Measurements from ENCODE around the gene EXOC6B. TPM values are rescaled to one million over a fixed set of nuclear protein-coding genes. Genes with fewer than 3 reads are reported as not detected.

Gene EXOC6B
- total RNA-seq, 1 experiment from 2014 or later: not detected

DNA sequence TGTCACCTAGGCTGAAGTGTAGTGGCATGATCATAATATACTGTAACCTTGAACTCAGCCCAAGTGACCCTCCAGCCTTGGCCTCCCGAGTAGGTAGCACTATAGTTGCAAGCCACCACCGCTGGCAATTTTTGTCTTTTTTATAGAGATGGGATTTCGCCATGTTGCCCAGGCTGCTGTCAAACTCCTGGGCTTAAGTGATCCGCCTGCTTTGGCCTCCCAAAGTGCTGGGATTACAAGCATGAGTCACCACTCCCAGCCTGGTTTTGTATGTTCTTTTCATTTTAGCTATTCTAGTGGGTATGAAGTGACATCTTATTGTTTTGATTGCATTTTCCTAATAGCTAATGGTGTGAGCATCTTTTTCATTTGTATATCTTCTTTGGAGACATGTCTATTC is 11.3 kb upstream of the EXOC6B start:
- H3K9me2 ChIP-seq (replicated peaks; ENCODE audit: insufficient read depth, low read length): no peaks in the 10 kb centered on the region
- no peaks in the 10 kb centered on the region for H3K9me3 ChIP-seq (ENCODE audit: low read length)
- no peaks in the 10 kb centered on the region for H3K27me3 ChIP-seq (ENCODE audit: low read length)
- no peak for DNase-seq
- no peak overlapping the region for H3K9ac ChIP-seq (ENCODE audit: low read length)
- no peaks in the 10 kb centered on the region for H3K36me3 ChIP-seq (ENCODE audit: insufficient read depth, low read length)
- H4K20me1 ChIP-seq (ENCODE audit: insufficient read depth, low read depth, low read length): no peaks in the 10 kb centered on the region
- H3K27ac ChIP-seq (ENCODE audit: low read length): no peak overlapping the region
- no peak overlapping the region for H2AFZ ChIP-seq (ENCODE audit: low read length)
- H3K4me1 ChIP-seq (ENCODE audit: low read length): no peaks in the 10 kb centered on the region
- no peak overlapping the region for H3K4me3 ChIP-seq (ENCODE audit: low read length)
- no peaks in the 10 kb centered on the region for H3K79me2 ChIP-seq (ENCODE audit: low read length)
- H3K4me2 ChIP-seq (ENCODE audit: low read depth, low read length, poor library complexity, severe bottlenecking): no peak overlapping the region

DNA sequence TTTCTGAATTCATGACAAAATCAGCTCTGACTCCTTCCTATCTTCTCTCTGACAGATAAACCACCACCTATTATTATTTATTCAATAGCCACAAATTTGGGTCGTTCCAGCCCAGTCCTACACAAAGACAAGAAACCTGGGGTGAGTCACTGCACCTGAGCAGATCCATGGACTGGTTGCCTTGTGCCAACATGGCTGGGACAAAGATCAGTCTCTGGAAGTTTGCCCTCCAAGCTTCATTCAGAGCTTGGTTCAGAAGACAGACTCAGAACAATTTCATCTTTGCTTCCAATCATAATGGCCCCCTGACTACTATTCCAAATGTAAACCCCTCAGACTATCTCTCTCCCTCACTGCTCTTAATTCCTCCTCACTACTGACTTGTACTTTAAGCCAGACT is 9.6 kb upstream of the EXOC6B start:
- Histone ChIP-seq H3K4me1 (ENCODE audit: low read length) (no peaks in the 10 kb centered on the region), H3K9ac (ENCODE audit: low read length) (no peak overlapping the region), H3K36me3 (ENCODE audit: insufficient read depth, low read length) (no peaks in the 10 kb centered on the region), H3K4me2 (ENCODE audit: low read depth, low read length, poor library complexity, severe bottlenecking) (no peak overlapping the region), H4K20me1 (ENCODE audit: insufficient read depth, low read depth, low read length) (no peaks in the 10 kb centered on the region), H3K79me2 (ENCODE audit: low read length) (no peaks in the 10 kb centered on the region), H3K27ac (ENCODE audit: low read length) (no peak overlapping the region), H3K27me3 (ENCODE audit: low read length) (no peaks in the 10 kb centered on the region), H3K4me3 (ENCODE audit: low read length) (no peak overlapping the region), H3K9me3 (ENCODE audit: low read length) (no peaks in the 10 kb centered on the region), H3K9me2 (replicated peaks; ENCODE audit: insufficient read depth, low read length) (no peaks in the 10 kb centered on the region), H2AFZ (ENCODE audit: low read length) (no peak overlapping the region)
- no peak for DNase-seq

DNA sequence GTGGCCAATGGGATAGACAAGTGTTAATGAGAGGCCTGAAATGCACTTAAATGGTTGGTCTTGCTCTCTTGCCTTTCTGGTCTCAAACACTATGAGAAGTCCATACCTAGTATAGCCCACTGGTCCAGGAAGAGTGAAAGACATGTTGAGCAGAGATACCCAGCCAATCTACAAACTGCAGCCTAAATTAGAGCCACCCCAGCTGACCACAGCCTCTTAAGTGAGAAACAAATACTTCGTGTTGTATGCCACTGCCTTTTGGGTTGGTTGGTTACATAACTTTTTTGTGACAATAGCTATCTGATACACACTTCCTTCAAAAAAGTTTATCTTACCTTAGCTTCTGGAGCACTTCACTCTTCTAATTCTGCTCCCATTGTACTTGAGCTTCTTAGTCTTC is 8.8 kb upstream of the EXOC6B start:
- Histone ChIP-seq H3K9me3 (ENCODE audit: low read length) (no peaks in the 10 kb centered on the region), H3K27ac (ENCODE audit: low read length) (no peak overlapping the region), H4K20me1 (ENCODE audit: insufficient read depth, low read depth, low read length) (no peaks in the 10 kb centered on the region), H3K4me3 (ENCODE audit: low read length) (no peak overlapping the region), H3K9ac (ENCODE audit: low read length) (no peak overlapping the region), H2AFZ (ENCODE audit: low read length) (no peak overlapping the region), H3K36me3 (ENCODE audit: insufficient read depth, low read length) (no peaks in the 10 kb centered on the region), H3K79me2 (ENCODE audit: low read length) (no peaks in the 10 kb centered on the region), H3K4me1 (ENCODE audit: low read length) (no peaks in the 10 kb centered on the region), H3K9me2 (replicated peaks; ENCODE audit: insufficient read depth, low read length) (no peaks in the 10 kb centered on the region), H3K4me2 (ENCODE audit: low read depth, low read length, poor library complexity, severe bottlenecking) (no peak overlapping the region), H3K27me3 (ENCODE audit: low read length) (no peaks in the 10 kb centered on the region)
- DNase-seq: no peak

DNA sequence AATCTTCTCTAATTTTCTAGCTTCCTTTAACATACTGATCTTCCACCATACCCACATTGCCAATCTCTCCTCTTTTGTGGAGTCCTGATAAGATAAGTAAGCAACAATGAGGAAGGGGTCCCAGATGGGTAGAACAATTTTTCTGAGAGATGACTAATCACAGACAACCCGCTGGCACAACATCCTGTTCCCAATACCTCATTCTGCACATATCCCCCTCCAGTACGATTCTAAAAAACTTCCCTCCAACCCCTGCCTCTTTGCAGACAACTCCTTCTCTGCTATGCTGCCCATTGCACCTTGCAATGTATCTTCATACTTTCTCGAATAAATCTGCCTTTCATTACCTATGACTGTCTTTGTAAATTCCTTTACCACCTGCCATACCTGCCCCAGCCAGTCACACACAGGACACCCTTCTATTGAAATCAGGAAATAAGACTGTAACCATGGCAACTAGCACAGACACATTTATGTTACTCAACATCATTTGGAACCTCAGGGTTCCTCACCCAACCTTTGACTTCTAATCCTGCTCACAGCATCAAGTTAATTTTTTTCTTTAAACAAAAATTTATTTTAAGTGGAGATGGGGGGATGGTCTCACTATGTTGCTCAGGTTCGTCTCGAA is 7.4 kb upstream of the EXOC6B start:
- no peak overlapping the region for H3K4me2 ChIP-seq (ENCODE audit: low read depth, low read length, poor library complexity, severe bottlenecking)
- no peak overlapping the region for H3K27ac ChIP-seq (ENCODE audit: low read length)
- H3K4me3 ChIP-seq (ENCODE audit: low read length): no peak overlapping the region
- H3K27me3 ChIP-seq (ENCODE audit: low read length): no peaks in the 10 kb centered on the region
- no peaks in the 10 kb centered on the region for H3K79me2 ChIP-seq (ENCODE audit: low read length)
- no peaks in the 10 kb centered on the region for H3K9me3 ChIP-seq (ENCODE audit: low read length)
- no peaks in the 10 kb centered on the region for H4K20me1 ChIP-seq (ENCODE audit: insufficient read depth, low read depth, low read length)
- H3K9me2 ChIP-seq (replicated peaks; ENCODE audit: insufficient read depth, low read length): no peaks in the 10 kb centered on the region
- H3K36me3 ChIP-seq (ENCODE audit: insufficient read depth, low read length): no peaks in the 10 kb centered on the region
- no peak overlapping the region for H3K9ac ChIP-seq (ENCODE audit: low read length)
- DNase-seq: no peak
- H3K4me1 ChIP-seq (ENCODE audit: low read length): no peaks in the 10 kb centered on the region
- no peak overlapping the region for H2AFZ ChIP-seq (ENCODE audit: low read length)

DNA sequence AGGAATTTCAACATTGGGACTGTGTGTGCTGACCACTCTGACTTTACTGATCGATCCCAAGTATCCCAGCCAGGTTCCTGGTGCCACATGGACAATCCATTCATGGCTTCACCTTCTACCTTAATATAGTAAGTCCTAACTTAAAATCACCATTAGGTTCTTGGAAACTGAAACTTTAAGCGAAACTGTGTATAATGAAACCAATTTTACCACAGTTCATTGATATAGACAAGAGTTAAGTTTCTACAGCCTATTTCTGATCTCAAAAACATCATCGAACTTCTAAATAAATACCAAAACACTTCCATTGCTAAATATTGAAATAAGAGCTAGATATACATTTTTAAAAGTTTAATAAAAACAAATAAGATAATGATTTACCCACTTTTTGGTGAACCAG is 4.4 kb upstream of the EXOC6B start:
- no peak overlapping the region for H3K4me2 ChIP-seq (ENCODE audit: low read depth, low read length, poor library complexity, severe bottlenecking)

DNA sequence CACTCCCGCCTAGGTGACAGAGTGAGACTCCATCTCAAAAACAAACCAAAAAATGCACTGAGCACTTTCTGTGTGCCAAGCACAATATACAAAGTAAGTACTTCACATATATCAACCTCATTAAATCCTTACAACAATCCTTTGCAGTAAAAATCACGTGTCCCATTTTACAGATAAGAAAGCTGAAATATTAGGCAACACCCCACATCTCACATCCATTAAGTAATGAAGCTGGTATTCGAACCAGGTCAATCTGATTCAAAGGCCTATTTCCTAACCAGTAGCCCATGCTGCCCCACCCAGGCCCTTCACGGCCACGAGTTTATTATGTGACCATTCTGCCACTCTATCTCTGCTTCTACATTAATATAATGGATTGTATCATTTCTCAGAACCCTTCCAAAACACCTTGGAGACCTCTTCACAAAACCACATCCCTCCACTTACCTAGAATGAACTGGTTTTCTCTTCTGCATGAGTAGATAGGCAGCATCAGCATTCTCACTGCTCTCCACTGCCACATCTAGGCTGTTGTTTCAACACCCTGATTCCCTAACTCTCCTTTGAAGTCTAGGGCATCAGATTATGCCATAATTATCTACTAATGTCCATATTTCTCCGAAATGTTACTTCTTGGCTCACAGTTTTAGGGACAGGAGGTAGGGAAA is 3.1 kb upstream of the EXOC6B start:
- H3K9me2 ChIP-seq (replicated peaks; ENCODE audit: insufficient read depth, low read length): no peaks in the 10 kb centered on the region
- H3K4me2 ChIP-seq (ENCODE audit: low read depth, low read length, poor library complexity, severe bottlenecking): no peak overlapping the region
- H3K4me3 ChIP-seq (ENCODE audit: low read length): no peak overlapping the region
- no peaks in the 10 kb centered on the region for H3K27me3 ChIP-seq (ENCODE audit: low read length)
- H3K36me3 ChIP-seq (ENCODE audit: insufficient read depth, low read length): no peaks in the 10 kb centered on the region
- no peak overlapping the region for H3K27ac ChIP-seq (ENCODE audit: low read length)
- no peaks in the 10 kb centered on the region for H3K4me1 ChIP-seq (ENCODE audit: low read length)
- H3K79me2 ChIP-seq (ENCODE audit: low read length): no peaks in the 10 kb centered on the region
- H2AFZ ChIP-seq (ENCODE audit: low read length): no peak overlapping the region
- H3K9me3 ChIP-seq (ENCODE audit: low read length): no peaks in the 10 kb centered on the region
- no peak overlapping the region for H3K9ac ChIP-seq (ENCODE audit: low read length)
- no peaks in the 10 kb centered on the region for H4K20me1 ChIP-seq (ENCODE audit: insufficient read depth, low read depth, low read length)
- DNase-seq: no peak

More for the DNA sequence above, 4.4 kb upstream of the EXOC6B start:
- Histone ChIP-seq H3K27ac (ENCODE audit: low read length) (no peak overlapping the region), H3K4me1 (ENCODE audit: low read length) (no peaks in the 10 kb centered on the region), H2AFZ (ENCODE audit: low read length) (no peak overlapping the region), H3K4me3 (ENCODE audit: low read length) (no peak overlapping the region), H3K9me2 (replicated peaks; ENCODE audit: insufficient read depth, low read length) (no peaks in the 10 kb centered on the region), H3K9me3 (ENCODE audit: low read length) (no peaks in the 10 kb centered on the region), H3K79me2 (ENCODE audit: low read length) (no peaks in the 10 kb centered on the region), H3K9ac (ENCODE audit: low read length) (no peak overlapping the region), H4K20me1 (ENCODE audit: insufficient read depth, low read depth, low read length) (no peaks in the 10 kb centered on the region), H3K27me3 (ENCODE audit: low read length) (no peaks in the 10 kb centered on the region), H3K36me3 (ENCODE audit: insufficient read depth, low read length) (no peaks in the 10 kb centered on the region)
- DNase-seq: no peak

DNA sequence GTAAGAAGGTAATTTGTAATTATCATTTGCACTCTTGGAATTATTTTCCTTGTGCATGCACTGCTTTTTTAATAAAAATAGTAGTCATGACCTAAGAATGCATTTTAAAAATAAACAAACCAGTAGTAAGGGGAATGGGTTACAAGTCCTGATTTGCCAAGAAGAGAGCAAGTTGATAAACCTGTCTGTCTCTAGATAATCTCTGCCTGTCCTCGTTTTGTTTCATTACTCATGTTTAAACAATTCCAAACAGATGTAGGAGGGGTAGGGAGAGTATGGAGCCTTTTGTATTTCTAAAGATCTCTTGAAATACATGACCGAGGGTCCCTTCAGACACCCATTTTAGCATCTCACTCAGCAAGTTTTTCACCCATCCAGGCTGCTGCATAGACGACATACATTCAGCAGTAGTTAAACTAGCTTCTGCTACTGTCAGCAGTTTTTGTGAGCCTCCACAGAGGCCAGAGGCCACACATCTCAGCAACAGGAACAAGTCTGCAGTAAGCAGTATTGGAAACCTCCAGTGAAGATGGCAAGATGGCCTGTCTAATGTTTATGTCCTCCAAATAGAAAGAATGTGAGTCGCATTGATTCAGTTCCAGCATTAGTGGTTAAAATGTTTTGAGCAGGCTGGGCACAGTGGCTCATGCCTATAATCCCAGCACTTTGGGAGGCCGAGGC is 2.3 kb upstream of the EXOC6B start:
- Histone ChIP-seq H3K27me3 (ENCODE audit: low read length) (no peaks in the 10 kb centered on the region), H3K4me1 (ENCODE audit: low read length) (no peaks in the 10 kb centered on the region), H3K79me2 (ENCODE audit: low read length) (no peaks in the 10 kb centered on the region), H3K9ac (ENCODE audit: low read length) (no peak overlapping the region), H4K20me1 (ENCODE audit: insufficient read depth, low read depth, low read length) (no peaks in the 10 kb centered on the region), H2AFZ (ENCODE audit: low read length) (no peak overlapping the region), H3K4me3 (ENCODE audit: low read length) (no peak overlapping the region), H3K4me2 (ENCODE audit: low read depth, low read length, poor library complexity, severe bottlenecking) (no peak overlapping the region), H3K9me2 (replicated peaks; ENCODE audit: insufficient read depth, low read length) (no peaks in the 10 kb centered on the region), H3K27ac (ENCODE audit: low read length) (no peak overlapping the region), H3K36me3 (ENCODE audit: insufficient read depth, low read length) (no peaks in the 10 kb centered on the region), H3K9me3 (ENCODE audit: low read length) (no peaks in the 10 kb centered on the region)
- DNase-seq: no peak

DNA sequence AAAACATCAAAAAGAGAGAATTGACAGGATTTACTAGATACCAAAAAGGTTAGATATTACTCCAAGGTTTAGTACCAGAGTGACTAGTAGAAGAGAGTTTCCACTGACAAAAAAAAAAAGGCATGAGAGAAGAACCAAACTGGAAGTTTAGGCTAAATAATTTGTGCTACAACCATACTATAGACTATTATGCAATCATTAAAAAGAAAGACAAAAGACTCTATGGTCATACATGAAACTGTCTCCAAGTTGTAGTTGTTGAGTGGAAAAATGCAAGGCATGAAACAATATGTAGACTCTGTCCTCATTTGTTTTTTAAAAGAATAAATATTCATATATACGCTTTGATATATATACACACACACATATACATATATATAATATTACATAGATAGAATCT is 1.7 kb upstream of the EXOC6B start:
- H3K4me3 ChIP-seq (ENCODE audit: low read length): no peak overlapping the region
- no peak overlapping the region for H2AFZ ChIP-seq (ENCODE audit: low read length)

More for the DNA sequence above, 1.7 kb upstream of the EXOC6B start:
- Histone ChIP-seq H3K4me2 (ENCODE audit: low read depth, low read length, poor library complexity, severe bottlenecking) (no peak overlapping the region), H3K36me3 (ENCODE audit: insufficient read depth, low read length) (no peaks in the 10 kb centered on the region), H4K20me1 (ENCODE audit: insufficient read depth, low read depth, low read length) (no peaks in the 10 kb centered on the region), H3K79me2 (ENCODE audit: low read length) (no peaks in the 10 kb centered on the region), H3K9me2 (replicated peaks; ENCODE audit: insufficient read depth, low read length) (no peaks in the 10 kb centered on the region), H3K9me3 (ENCODE audit: low read length) (no peaks in the 10 kb centered on the region), H3K27ac (ENCODE audit: low read length) (no peak overlapping the region), H3K27me3 (ENCODE audit: low read length) (no peaks in the 10 kb centered on the region), H3K4me1 (ENCODE audit: low read length) (no peaks in the 10 kb centered on the region), H3K9ac (ENCODE audit: low read length) (no peak overlapping the region)
- DNase-seq: no peak
